ENCODE results near the gene HPGDS.

- TF ChIP-seq CTCF (IDR thresholded peaks at IDR 0.05) (no peak), POLR2AphosphoS5 (IDR thresholded peaks at IDR 0.05; ENCODE audit: low read depth, low read length) (no peak), USF2 (IDR thresholded peaks at IDR 0.05; ENCODE audit: borderline replicate concordance, low read depth, low read length) (no peak), USF1 (IDR thresholded peaks at IDR 0.05; ENCODE audit: borderline replicate concordance, low read depth) (no peak), EP300 (IDR thresholded peaks at IDR 0.05; ENCODE audit: borderline replicate concordance in 1 of 2, low read depth in 1 of 2, low read length in 1 of 2) (no peak), RAD21 (IDR thresholded peaks at IDR 0.05; ENCODE audit: low read length) (no peak), EZH2phosphoT487 (IDR thresholded peaks at IDR 0.05; ENCODE audit: borderline replicate concordance, low read depth) (no peak), NFIC (IDR thresholded peaks at IDR 0.05; ENCODE audit: borderline replicate concordance) (no peak)
Measured at GRCh38 chr4:94341481-94342370, 910 bp downstream of the HPGDS start.

Data from SK-N-SH (cell line).